ENCODE results near the gene KXD1. TPM values are rescaled to one million over a fixed set of nuclear protein-coding genes. Genes with fewer than 3 reads are reported as not detected.

Gene KXD1
- total RNA-seq, 1 experiment from 2014 or later = 77.5 TPM

- ChIA-PET POLR2A (no interaction called here), CTCF (interaction anchor here (1.0 kb wide), 1 partner anchor 91 kb away, joined by 3 read pairs; no protein-coding TSS in a partner anchor)
- TF ChIP-seq CTCF (IDR thresholded peaks at IDR 0.05; ENCODE audit: insufficient read depth in 1 of 2, low read depth in 1 of 2, low read length in 1 of 2, severe bottlenecking in 1 of 2, unreplicated experiment in 1 of 2) = no peak
- H3K27me3 Mint-ChIP-seq (ENCODE audit: insufficient read depth, unreplicated experiment) = peaks cover 33% of the 10 kb centered on the region
- Histone ChIP-seq H3K4me3 (ENCODE audit: low read depth, low read length) (peak overlapping the region; percentile 19), H3K4me1 (peaks cover 36% of the 10 kb centered on the region), H3K36me3 (ENCODE audit: control insufficient read depth, insufficient read depth, low read length) (no peaks in the 10 kb centered on the region), H3K27me3 (replicated peaks; ENCODE audit: control insufficient read depth, insufficient read depth, low read length) (peaks cover 14% of the 10 kb centered on the region), H3K9me3 (no peaks in the 10 kb centered on the region)
- DNase-seq = no peak
- BruUV-seq (replicated peaks) = no TSS peak
- H3K4me3 Mint-ChIP-seq (ENCODE audit: unreplicated experiment) = peak overlapping the region; percentile 70
- H3K4me1 Mint-ChIP-seq (ENCODE audit: low read depth, unreplicated experiment) = peaks cover 13% of the 10 kb centered on the region
- intact Hi-C loops (cut with micrococcal nuclease; ENCODE audit: unreplicated experiment) = no loop called here
- no peak overlapping the region for H3K27ac Mint-ChIP-seq (ENCODE audit: unreplicated experiment)
- H3K9me3 Mint-ChIP-seq (ENCODE audit: unreplicated experiment) = no peaks in the 10 kb centered on the region
- H3K36me3 Mint-ChIP-seq (ENCODE audit: insufficient read depth, unreplicated experiment) = no peaks in the 10 kb centered on the region
Measured at GRCh38 chr19:18611327-18612050, 53.8 kb downstream of the KXD1 start.

DNA sequence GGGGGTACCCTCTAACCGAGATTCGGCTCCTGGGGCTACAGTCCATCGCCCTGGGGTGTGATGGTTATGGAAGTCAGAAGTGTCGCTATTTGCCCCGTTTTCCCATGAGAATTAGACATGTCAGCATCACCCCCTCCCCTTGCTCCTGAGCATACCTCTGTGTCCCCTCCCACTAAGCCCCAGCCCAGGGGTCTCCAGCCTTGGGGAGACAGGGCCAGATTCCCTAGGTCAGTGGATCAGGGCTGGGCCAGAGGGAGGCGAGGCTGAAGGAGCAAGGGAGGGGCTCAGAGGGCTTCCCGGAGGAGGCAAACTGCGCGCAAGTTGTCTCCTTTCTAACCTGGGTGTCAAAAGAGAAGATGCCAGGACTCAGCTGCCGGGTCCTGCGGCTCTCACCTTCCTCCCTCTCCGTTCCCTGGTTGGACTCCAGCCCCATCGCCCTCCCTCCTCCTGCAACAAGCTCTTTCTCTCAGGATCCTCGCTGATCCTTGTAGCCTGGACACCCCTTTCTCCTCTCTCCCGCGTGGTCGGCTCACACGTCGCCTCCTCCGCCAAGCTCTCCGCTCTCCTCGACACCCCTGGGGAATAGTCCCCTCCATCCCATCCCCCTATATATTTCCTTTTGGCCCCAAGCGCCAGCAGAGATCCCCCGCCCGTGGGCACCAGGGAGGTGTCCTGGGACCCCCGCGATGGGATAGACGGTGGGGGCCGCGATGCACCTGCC, 54.5 kb downstream of the KXD1 start:
- ChIA-PET CTCF (interaction anchor here (1.0 kb wide), 1 partner anchor 92 kb away, joined by 3 read pairs; no protein-coding TSS in a partner anchor), POLR2A (no interaction called here)
- Mint-ChIP-seq H3K36me3 (ENCODE audit: insufficient read depth, unreplicated experiment) (no peaks in the 10 kb centered on the region), H3K27ac (ENCODE audit: unreplicated experiment) (no peak overlapping the region), H3K4me3 (ENCODE audit: unreplicated experiment) (peak overlapping the region; percentile 70), H3K27me3 (ENCODE audit: insufficient read depth, unreplicated experiment) (peaks cover 33% of the 10 kb centered on the region), H3K4me1 (ENCODE audit: low read depth, unreplicated experiment) (peaks cover 13% of the 10 kb centered on the region), H3K9me3 (ENCODE audit: unreplicated experiment) (no peaks in the 10 kb centered on the region)
- TF ChIP-seq CTCF (IDR thresholded peaks at IDR 0.05; ENCODE audit: insufficient read depth in 1 of 2, low read depth in 1 of 2, low read length in 1 of 2, severe bottlenecking in 1 of 2, unreplicated experiment in 1 of 2) = no peak
- H3K4me1 ChIP-seq = peaks cover 36% of the 10 kb centered on the region
- no peaks in the 10 kb centered on the region for H3K36me3 ChIP-seq (ENCODE audit: control insufficient read depth, insufficient read depth, low read length)
- no peak for DNase-seq
- H3K27me3 ChIP-seq (replicated peaks; ENCODE audit: control insufficient read depth, insufficient read depth, low read length) = peaks cover 14% of the 10 kb centered on the region
- H3K4me3 ChIP-seq (ENCODE audit: low read depth, low read length) = peak overlapping the region; percentile 30
- no peaks in the 10 kb centered on the region for H3K9me3 ChIP-seq
- intact Hi-C loops (cut with micrococcal nuclease; ENCODE audit: unreplicated experiment) = no loop called here
- BruUV-seq (replicated peaks) = no TSS peak

DNA sequence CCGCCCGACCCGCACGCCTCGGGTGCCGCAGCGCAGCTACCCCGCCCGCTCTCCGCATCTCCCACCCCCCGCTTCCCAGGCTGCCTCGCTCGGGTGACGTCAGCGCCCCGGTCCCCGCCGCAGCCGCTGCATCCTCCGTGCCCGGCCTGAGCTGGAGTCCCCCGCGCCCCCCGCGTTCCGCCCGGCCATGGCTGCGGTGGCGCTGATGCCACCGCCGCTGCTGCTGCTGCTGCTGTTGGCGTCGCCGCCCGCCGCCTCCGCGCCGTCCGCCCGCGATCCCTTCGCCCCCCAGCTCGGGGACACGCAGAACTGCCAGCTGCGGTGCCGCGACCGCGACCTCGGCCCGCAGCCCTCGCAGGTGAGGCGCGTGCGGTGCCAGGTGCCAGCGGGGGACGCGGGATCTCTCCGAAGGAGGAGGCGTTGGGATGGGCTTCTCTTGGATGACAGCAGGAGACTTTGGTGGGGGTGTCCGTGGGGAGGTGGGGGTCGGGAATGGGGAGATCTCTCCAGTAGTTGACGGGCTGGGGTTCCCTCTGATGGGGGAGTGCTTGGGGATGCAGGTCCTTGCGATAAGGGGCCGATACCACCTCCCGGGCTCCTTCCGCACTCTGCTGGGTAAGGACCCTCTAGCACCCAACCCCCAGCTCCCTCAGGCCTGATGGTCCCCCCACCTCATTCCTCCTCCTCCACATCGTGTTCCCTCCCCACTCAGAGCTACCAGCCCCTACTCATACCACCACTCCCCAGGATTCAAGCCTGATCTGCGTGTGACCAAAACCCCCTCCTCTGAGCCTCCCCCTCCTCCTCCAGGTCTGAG, 55.3 kb downstream of the KXD1 start, which contains the start of gene TMEM59L:
Gene TMEM59L, plus strand, starts transcription at position 99 of the 817 bp plus-strand sequence. Its CDS starts 89 bp downstream, at position 188.
- TF ChIP-seq CTCF (IDR thresholded peaks at IDR 0.05; ENCODE audit: insufficient read depth in 1 of 2, low read depth in 1 of 2, low read length in 1 of 2, severe bottlenecking in 1 of 2, unreplicated experiment in 1 of 2) = no peak
- peaks cover 13% of the 10 kb centered on the region for H3K4me1 Mint-ChIP-seq (ENCODE audit: low read depth, unreplicated experiment)
- Histone ChIP-seq H3K36me3 (ENCODE audit: control insufficient read depth, insufficient read depth, low read length) (no peaks in the 10 kb centered on the region), H3K27me3 (replicated peaks; ENCODE audit: control insufficient read depth, insufficient read depth, low read length) (peaks cover 12% of the 10 kb centered on the region), H3K4me1 (peaks cover 28% of the 10 kb centered on the region), H3K4me3 (ENCODE audit: low read depth, low read length) (peak within 1 kb of the TSS; percentile 30), H3K9me3 (no peaks in the 10 kb centered on the region)
- H3K9me3 Mint-ChIP-seq (ENCODE audit: unreplicated experiment) = no peaks in the 10 kb centered on the region
- BruUV-seq (replicated peaks) = no TSS peak
- H3K27ac Mint-ChIP-seq (ENCODE audit: unreplicated experiment) = no peak within 1 kb of the TSS
- ChIA-PET POLR2A (no interaction called here), CTCF (interaction anchor here (0.6 to 1.0 kb wide), 2 partner anchors 16 to 93 kb away, joined by 3 to 5 read pairs; no protein-coding TSS in a partner anchor)
- H3K4me3 Mint-ChIP-seq (ENCODE audit: unreplicated experiment) = peak within 1 kb of the TSS; percentile 70
- intact Hi-C loops (cut with micrococcal nuclease; ENCODE audit: unreplicated experiment) = no loop called here
- DNase-seq = no peak
- no peaks in the 10 kb centered on the region for H3K36me3 Mint-ChIP-seq (ENCODE audit: insufficient read depth, unreplicated experiment)
- peaks cover 30% of the 10 kb centered on the region for H3K27me3 Mint-ChIP-seq (ENCODE audit: insufficient read depth, unreplicated experiment)

Data from Caco-2 (cell line).